HepG2 (cell line): Measurements from ENCODE around the gene TBKBP1. TPM values are rescaled to one million over a fixed set of nuclear protein-coding genes. Genes with fewer than 3 reads are reported as not detected.

Experiments
- ATAC-seq: fragments of 200-7000 bp; cut with Tn5 transposase; 3 replicates; pipeline ENCODE4 v1.9.1; 2020; ENCODE audit warnings: mild to moderate bottlenecking, moderate library complexity
- BruUV-seq: library from RNA; stranded (reverse); fragments of 400-500 nt; replicated peaks from 2 replicates; lab custom pipeline; 2021; lab: Mats Ljungman, UMichigan
- CTCF ChIA-PET: fragments of 300-600 bp; formaldehyde crosslinking; extraction: SDS; loops from one replicate; lab custom pipeline; 2021; ENCODE audit warnings: low total read pairs, inconsistent platforms, low intra/inter-chr PET ratio; lab: Yijun Ruan, JAX
- POLR2A ChIA-PET: fragments of 350-600 bp; sonication (Branson Sonifier 250); formaldehyde crosslinking; loops from one replicate; lab custom pipeline; 2020; ENCODE audit warnings: antibody characterized with exemption, inconsistent platforms; lab: Yijun Ruan, JAX
- DNase-seq: peaks from one replicate; pipeline ENCODE4 v3.0.0-alpha.2; 2015; ENCODE audit warnings: low spot score
- FAIRE-seq: peaks from 3 replicates; lab custom pipeline; 2011; peaks lifted over from hg19 to GRCh38; lab: Jason Lieb, UNC
- H2AFZ ChIP-seq: one replicate; pipeline ENCODE4 v1.6.1; 2011; ENCODE audit warnings: low read length, inconsistent platforms
- H3K27ac ChIP-seq: fragments of 300-600 bp; 3 replicates; pipeline ENCODE4 v1.8.0; 2011; ENCODE audit warnings: mixed run types, mild to moderate bottlenecking, mixed read lengths, low read length, inconsistent platforms; ENCODE audit not compliant: insufficient read depth; ENCODE audit errors: extremely low read length
- H3K27me3 ChIP-seq, 2 experiments: fragments of 200-600 bp in 1 of 2; 2 replicates in 1 of 2; 3 replicates in 1 of 2; pipeline versions ENCODE4 v1.6.0 to v1.8.0; 2011; ENCODE audit warnings: low read length in 2 of 2, mild to moderate bottlenecking in 2 of 2, moderate library complexity in 2 of 2, inconsistent platforms in 1 of 2; ENCODE audit not compliant: insufficient read depth in 2 of 2, control insufficient read depth in 1 of 2
- H3K36me3 ChIP-seq, 2 experiments: fragments of 200-600 bp in 1 of 2; replicated peaks in 1 of 2; 2 replicates in 1 of 2; 3 replicates in 1 of 2; pipeline versions ENCODE4 v1.5.1 to v1.8.0; 2011; ENCODE audit warnings: low read length in 2 of 2, inconsistent platforms in 1 of 2; ENCODE audit not compliant: insufficient read depth in 2 of 2, control insufficient read depth in 1 of 2
- H3K4me1 ChIP-seq: 2 replicates; pipeline ENCODE4 v1.5.1; 2012; ENCODE audit warnings: low read length, inconsistent platforms; ENCODE audit not compliant: insufficient read depth
- H3K4me2 ChIP-seq: 2 replicates; pipeline ENCODE4 v1.6.0; 2011; ENCODE audit warnings: low read depth, low read length, inconsistent platforms
- H3K4me3 ChIP-seq, 3 experiments: fragments of 200-600 bp in 1 of 3; sonication (generic), shearing (Covaris generic) in 1 of 3; replicated peaks in 1 of 3; 2 replicates each; pipeline ENCODE4 v1.5.1; 2011 to 2016; ENCODE audit warnings: low read length in 3 of 3, inconsistent platforms in 2 of 3, low read depth in 2 of 3, mild to moderate bottlenecking in 2 of 3, control low read depth in 1 of 3, mixed read lengths in 1 of 3; ENCODE audit not compliant: insufficient read depth in 1 of 3
- H3K79me2 ChIP-seq: one replicate; pipeline ENCODE4 v1.6.1; 2011; ENCODE audit warnings: low read length, inconsistent platforms; ENCODE audit not compliant: insufficient read depth
- H3K9ac ChIP-seq: 2 replicates; pipeline ENCODE4 v1.6.0; 2011; ENCODE audit warnings: mild to moderate bottlenecking, low read depth, low read length, inconsistent platforms; ENCODE audit not compliant: insufficient read depth
- H3K9me3 ChIP-seq: 2 replicates; pipeline ENCODE4 v1.5.1; 2012; ENCODE audit warnings: mild to moderate bottlenecking, low read length
- H4K20me1 ChIP-seq: 2 replicates; pipeline ENCODE4 v1.6.0; 2011; ENCODE audit warnings: inconsistent platforms, mild to moderate bottlenecking, low read length, moderate library complexity; ENCODE audit not compliant: insufficient read depth
- ARNTL ChIP-seq: sonication (generic); formaldehyde crosslinking; IDR thresholded peaks from 2 replicates; pipeline ENCODE4 v1.4.0; 2020; ENCODE audit warnings: mild to moderate bottlenecking, missing genetic modification reagents
- ASH2L ChIP-seq: fragments of 300-600, 200-600 bp; sonication (generic); IDR thresholded peaks from 2 replicates; pipeline ENCODE4 v1.7.0; 2017; ENCODE audit warnings: low read depth, mild to moderate bottlenecking, moderate library complexity, mixed read lengths, low read length; ENCODE audit not compliant: insufficient read length
- BCL6 ChIP-seq: IDR thresholded peaks from 2 replicates; pipeline ENCODE4 v1.6.1; 2016; ENCODE audit warnings: missing genetic modification reagents, missing compliant biosample characterization
- BRCA1 ChIP-seq: sonication (generic); formaldehyde crosslinking; IDR thresholded peaks from 2 replicates; pipeline ENCODE4 v1.4.0; 2020; ENCODE audit warnings: missing genetic modification reagents
- HMGA1 ChIP-seq: sonication (generic); formaldehyde crosslinking; conservative IDR thresholded peaks from 2 replicates; pipeline ENCODE4 v1.4.0; 2020; ENCODE audit warnings: missing genetic modification reagents
- MAFF ChIP-seq: IDR thresholded peaks from 2 replicates; pipeline ENCODE4 v1.6.1; 2011; ENCODE audit warnings: low read depth, low read length, improper control_type of control experiment
- MAFK ChIP-seq, 2 experiments: IDR thresholded peaks in 1 of 2; conservative IDR thresholded peaks in 1 of 2; 2 replicates each; pipeline ENCODE4 v1.6.1; 2011; ENCODE audit warnings: improper control_type of control experiment in 2 of 2, low read length in 2 of 2
- STAT5B ChIP-seq: sonication (generic); formaldehyde crosslinking; IDR thresholded peaks from 2 replicates; pipeline ENCODE4 v1.4.0; 2020; ENCODE audit warnings: missing genetic modification reagents
- TBX2 ChIP-seq: sonication (generic); formaldehyde crosslinking; IDR thresholded peaks from 2 replicates; pipeline ENCODE4 v1.5.0; 2020; ENCODE audit warnings: missing genetic modification reagents, mild to moderate bottlenecking, borderline replicate concordance
- TSC22D2 ChIP-seq: sonication (generic); formaldehyde crosslinking; IDR thresholded peaks from 2 replicates; pipeline ENCODE4 v1.5.1; 2020; ENCODE audit warnings: missing genetic modification reagents, mild to moderate bottlenecking, borderline replicate concordance
- ZFP36L1 ChIP-seq: sonication (generic); formaldehyde crosslinking; IDR thresholded peaks from 2 replicates; pipeline ENCODE4 v1.8.0; 2022; ENCODE audit warnings: mild to moderate bottlenecking, missing genetic modification reagents, moderate library complexity
- ZNF121 ChIP-seq: sonication (generic); formaldehyde crosslinking; IDR thresholded peaks from 2 replicates; pipeline ENCODE4 v1.5.0; 2020; ENCODE audit warnings: mild to moderate bottlenecking, missing genetic modification reagents
- ZNF329 ChIP-seq: sonication (generic); formaldehyde crosslinking; IDR thresholded peaks from 2 replicates; pipeline ENCODE4 v1.9.0; 2021; ENCODE audit warnings: low read depth, mild to moderate bottlenecking, missing genetic modification reagents
- ZNF44 ChIP-seq: sonication (generic); formaldehyde crosslinking; IDR thresholded peaks from 2 replicates; pipeline ENCODE4 v1.5.1; 2020; ENCODE audit warnings: mild to moderate bottlenecking, missing genetic modification reagents
- ZNF547 ChIP-seq: sonication (generic); formaldehyde crosslinking; IDR thresholded peaks from 2 replicates; pipeline ENCODE4 v1.5.1; 2020; ENCODE audit warnings: mild to moderate bottlenecking, missing genetic modification reagents
- WGBS: methylation state at CpG from one replicate; pipeline ENCODE4 v1.1.6; 2017; ENCODE audit warnings: low lambda C conversion rate; 5-methylcytosine and 5-hydroxymethylcytosine counted together
- in situ Hi-C: cut with HindIII; loops from 2 replicates; pipeline ENCODE4 v1.10.0; 2017; ENCODE audit warnings: low pct_unique_long_range_greater_than_20kb; ENCODE audit not compliant: extremely low pct_ligation_motif_present
- intact Hi-C: fragments of 100-400 bp; cut with micrococcal nuclease; formaldehyde crosslinking; loops from one replicate; pipeline ENCODE4 v1.10.0; 2022; ENCODE audit not compliant: unreplicated experiment
- polyA plus RNA-seq, 8 experiments: library from polyadenylated mRNA; depleted of rRNA in 3 of 8; stranded (reverse) in 7 of 8; unstranded in 1 of 8; fragments of >200 nt; fragmentation: Illumina TruSeq in 4 of 8; extraction: Trizol in 4 of 8; gene quantifications; 2 replicates each; pipeline versions ENCODE4 v1.2.1 to v1.2.3, GENCODE V29; 2011 to 2016; ENCODE audit warnings: low read depth in 4 of 8, missing spikeins in 1 of 8, mixed read lengths in 1 of 8; ENCODE audit not compliant: insufficient read depth in 1 of 8
- total RNA-seq, 5 experiments: library from RNA; depleted of rRNA; stranded (reverse); fragments of >200 nt; fragmentation: Illumina TruSeq; extraction: Trizol; gene quantifications; 2 replicates each; pipeline ENCODE4 v1.2.3, GENCODE V29; 2016; ENCODE audit warnings: low read depth in 1 of 5
- TF ChIP-seq, protein P1 (sequence below): sonication (generic); formaldehyde crosslinking; IDR thresholded peaks from 2 replicates; pipeline ENCODE4 v1.4.0; 2020; ENCODE audit warnings: missing genetic modification reagents
- TF ChIP-seq, protein P2 (sequence below): sonication (generic); formaldehyde crosslinking; IDR thresholded peaks from 2 replicates; pipeline ENCODE4 v1.4.0; 2020; ENCODE audit warnings: missing genetic modification reagents
- TF ChIP-seq, protein P3 (sequence below): sonication (generic); formaldehyde crosslinking; IDR thresholded peaks from 2 replicates; pipeline ENCODE4 v1.5.1; 2020; ENCODE audit warnings: mild to moderate bottlenecking, missing genetic modification reagents, borderline replicate concordance

TBKBP1 gene
- total and polyA plus RNA-seq, 2 of the 13 experiments (the other 11 are each of a cell fraction or from before 2014, with no cell fraction given): 2.6 to 7.0 TPM

DNA sequence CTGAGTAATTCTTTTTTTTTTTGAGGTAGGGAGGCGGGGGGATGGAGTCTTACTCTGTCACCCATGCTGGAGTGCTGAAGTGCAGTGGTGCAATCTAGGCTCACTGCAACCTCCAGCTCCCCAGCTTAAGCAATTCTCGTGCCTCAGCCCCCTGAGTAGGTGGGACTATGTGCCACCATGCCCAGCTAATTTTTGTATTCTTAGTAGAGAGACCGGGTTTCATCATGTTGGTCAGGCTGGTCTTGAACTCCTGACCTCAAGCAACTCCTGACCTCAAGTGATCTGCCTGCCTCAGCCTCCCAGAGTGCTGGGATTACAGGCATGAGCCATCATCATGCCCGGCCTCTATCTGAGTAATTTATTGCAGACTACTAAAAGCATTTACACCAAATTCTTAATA is 24.9 kb upstream of the TBKBP1 start:
- CTCF ChIA-PET: no interaction called here
- Histone ChIP-seq H3K4me1 (no peaks in the 10 kb centered on the region), H3K4me3 (no peak overlapping the region), H3K4me2 (no peak overlapping the region), H3K79me2 (no peaks in the 10 kb centered on the region), H3K27me3 (no peaks in the 10 kb centered on the region), H4K20me1 (peaks cover 11% of the 10 kb centered on the region), H3K9me3 (no peaks in the 10 kb centered on the region), H3K27ac (no peak overlapping the region), H2AFZ (no peak overlapping the region), H3K9ac (no peak overlapping the region), H3K36me3 (peaks cover 43 to 92% of the 10 kb centered on the region in 2 experiments)
- in situ Hi-C loops (no loop called here), intact Hi-C loops (no loop called here)
- WGBS: 95% methylated on average over 4 of the region's 4 CpGs
- POLR2A ChIA-PET: no interaction called here
- FAIRE-seq (no peak), ATAC-seq (no peak), DNase-seq (no peak)
- BruUV-seq: no TSS peak
- no peak for TF ChIP-seq STAT5B (CRISPR knock-in tag)
- TF ChIP-seq ZNF44 (CRISPR knock-in tag): no peak
- TF ChIP-seq BRCA1 (CRISPR knock-in tag): no peak
- TF ChIP-seq ZNF121: no peak
- TF ChIP-seq ASH2L: no peak

DNA sequence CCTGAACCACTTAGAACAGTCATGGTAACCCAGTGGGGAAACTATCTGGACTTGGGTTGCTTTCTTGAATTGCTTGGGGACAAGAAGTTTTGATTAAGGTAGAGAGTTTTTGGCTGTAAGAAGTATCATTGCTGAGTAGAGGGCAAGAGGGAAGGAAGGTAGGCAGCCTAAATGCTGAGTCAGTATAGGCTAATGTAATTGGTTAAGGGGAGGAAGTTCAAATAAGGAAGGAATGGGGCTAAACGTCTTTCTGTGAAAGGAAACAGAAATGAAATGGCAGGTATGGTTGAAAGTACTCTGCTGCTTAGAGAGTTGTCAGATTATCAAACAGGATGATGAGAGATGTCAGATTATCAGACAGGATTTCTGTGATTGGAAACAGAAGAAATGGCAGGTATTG is 23.9 kb upstream of the TBKBP1 start:
- H2AFZ ChIP-seq: no peak overlapping the region
- POLR2A ChIA-PET: no interaction called here
- no TSS peak for BruUV-seq
- H4K20me1 ChIP-seq: peaks cover 1% of the 10 kb centered on the region; the same call in 1 of the 2 replicates
- no peak for ATAC-seq
- 81% methylated on average over 1 of the region's 1 CpG for WGBS
- no peak overlapping the region for H3K4me2 ChIP-seq
- intact Hi-C loops: no loop called here
- H3K27ac ChIP-seq: no peak overlapping the region
- no peaks in the 10 kb centered on the region for H3K9me3 ChIP-seq
- H3K79me2 ChIP-seq: no peaks in the 10 kb centered on the region
- FAIRE-seq: no peak
- no peaks in the 10 kb centered on the region for H3K4me1 ChIP-seq
- no peak for DNase-seq
- CTCF ChIA-PET: no interaction called here
- H3K4me3 ChIP-seq: no peak overlapping the region
- in situ Hi-C loops: no loop called here
- H3K27me3 ChIP-seq: no peaks in the 10 kb centered on the region
- H3K36me3 ChIP-seq: peaks cover 41 to 92% of the 10 kb centered on the region in 2 experiments
- no peak overlapping the region for H3K9ac ChIP-seq
- TF ChIP-seq TBX2 (CRISPR knock-in tag) (no peak), MAFF (peak; percentile 72), ARNTL (CRISPR knock-in tag) (no peak), MAFK (conservative IDR thresholded peaks at IDR 0.05 in 1 of 2, IDR thresholded peaks at IDR 0.05 in 1 of 2; ENCODE audit: low read length in 2 of 2) (peak; percentile 73 to 83), ZNF547 (CRISPR knock-in tag) (no peak), TSC22D2 (no peak), ZFP36L1 (CRISPR knock-in tag) (no peak), BCL6 (CRISPR knock-in tag) (no peak), HMGA1 (CRISPR knock-in tag) (no peak), ZNF329 (CRISPR knock-in tag) (no peak)
- TF ChIP-seq, protein P1, sequence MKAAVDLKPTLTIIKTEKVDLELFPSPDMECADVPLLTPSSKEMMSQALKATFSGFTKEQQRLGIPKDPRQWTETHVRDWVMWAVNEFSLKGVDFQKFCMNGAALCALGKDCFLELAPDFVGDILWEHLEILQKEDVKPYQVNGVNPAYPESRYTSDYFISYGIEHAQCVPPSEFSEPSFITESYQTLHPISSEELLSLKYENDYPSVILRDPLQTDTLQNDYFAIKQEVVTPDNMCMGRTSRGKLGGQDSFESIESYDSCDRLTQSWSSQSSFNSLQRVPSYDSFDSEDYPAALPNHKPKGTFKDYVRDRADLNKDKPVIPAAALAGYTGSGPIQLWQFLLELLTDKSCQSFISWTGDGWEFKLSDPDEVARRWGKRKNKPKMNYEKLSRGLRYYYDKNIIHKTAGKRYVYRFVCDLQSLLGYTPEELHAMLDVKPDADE: no peak
- TF ChIP-seq, protein P2, sequence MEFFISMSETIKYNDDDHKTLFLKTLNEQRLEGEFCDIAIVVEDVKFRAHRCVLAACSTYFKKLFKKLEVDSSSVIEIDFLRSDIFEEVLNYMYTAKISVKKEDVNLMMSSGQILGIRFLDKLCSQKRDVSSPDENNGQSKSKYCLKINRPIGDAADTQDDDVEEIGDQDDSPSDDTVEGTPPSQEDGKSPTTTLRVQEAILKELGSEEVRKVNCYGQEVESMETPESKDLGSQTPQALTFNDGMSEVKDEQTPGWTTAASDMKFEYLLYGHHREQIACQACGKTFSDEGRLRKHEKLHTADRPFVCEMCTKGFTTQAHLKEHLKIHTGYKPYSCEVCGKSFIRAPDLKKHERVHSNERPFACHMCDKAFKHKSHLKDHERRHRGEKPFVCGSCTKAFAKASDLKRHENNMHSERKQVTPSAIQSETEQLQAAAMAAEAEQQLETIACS (CRISPR knock-in tag): no peak
- TF ChIP-seq, protein P3, sequence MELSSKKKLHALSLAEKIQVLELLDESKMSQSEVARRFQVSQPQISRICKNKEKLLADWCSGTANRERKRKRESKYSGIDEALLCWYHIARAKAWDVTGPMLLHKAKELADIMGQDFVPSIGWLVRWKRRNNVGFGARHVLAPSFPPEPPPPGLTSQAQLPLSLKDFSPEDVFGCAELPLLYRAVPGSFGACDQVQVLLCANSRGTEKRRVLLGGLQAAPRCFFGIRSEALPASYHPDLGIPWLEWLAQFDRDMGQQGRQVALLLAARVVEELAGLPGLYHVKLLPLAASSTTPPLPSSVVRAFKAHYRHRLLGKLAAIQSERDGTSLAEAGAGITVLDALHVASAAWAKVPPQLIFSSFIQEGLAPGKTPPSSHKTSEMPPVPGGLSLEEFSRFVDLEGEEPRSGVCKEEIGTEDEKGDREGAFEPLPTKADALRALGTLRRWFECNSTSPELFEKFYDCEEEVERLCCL (CRISPR knock-in tag): no peak
